NCI-H524 (cell line): ENCODE data around the gene SMIM44.
A peak's percentile ranks its signal among the peaks of the same experiment; 100 is the strongest.

Experiments used
- DNase-seq, 2 experiments: peaks; one replicate each; lab custom pipeline; 2025; lab: John Stamatoyannopoulos, UW

Gene SMIM44

DNA sequence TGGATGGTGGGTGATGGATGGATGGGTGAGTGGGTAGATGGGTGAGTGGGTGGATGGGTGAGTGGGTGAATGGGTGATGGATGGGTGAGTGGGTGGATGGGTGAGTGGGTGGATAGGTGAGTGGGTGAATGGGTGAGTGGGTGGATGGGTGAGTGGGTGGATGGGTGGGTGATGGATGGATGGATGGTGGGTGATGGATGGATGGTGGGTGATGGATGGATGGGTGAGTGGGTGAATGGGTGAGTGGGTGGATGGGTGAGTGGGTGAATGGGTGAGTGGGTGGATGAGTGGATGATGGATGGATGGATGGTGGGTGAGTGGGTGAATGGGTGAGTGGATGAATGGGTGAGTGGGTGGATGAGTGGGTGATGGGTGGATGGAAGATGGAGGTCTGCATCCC lies 5.7 kb downstream of the SMIM44 start:
- no peak for DNase-seq

DNA sequence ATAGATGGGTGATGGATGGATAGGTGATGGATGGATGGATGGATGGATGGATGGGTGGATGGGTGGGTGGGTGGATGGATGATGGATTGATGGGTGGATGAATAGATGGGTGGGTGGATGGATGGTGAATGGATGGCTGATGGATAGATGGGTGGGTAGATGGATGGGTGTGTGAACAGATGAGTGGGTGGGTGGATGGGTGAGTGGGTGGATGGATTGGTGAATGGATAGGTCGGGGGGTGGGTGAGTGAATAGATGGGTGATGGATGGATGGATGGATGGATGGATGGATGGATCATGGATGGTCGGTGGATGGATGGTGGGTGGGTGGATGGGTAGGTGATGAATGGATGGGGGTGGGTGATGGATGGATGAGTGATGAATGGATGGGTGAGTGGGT lies 6.4 kb downstream of the SMIM44 start:
- no peak for DNase-seq

DNA sequence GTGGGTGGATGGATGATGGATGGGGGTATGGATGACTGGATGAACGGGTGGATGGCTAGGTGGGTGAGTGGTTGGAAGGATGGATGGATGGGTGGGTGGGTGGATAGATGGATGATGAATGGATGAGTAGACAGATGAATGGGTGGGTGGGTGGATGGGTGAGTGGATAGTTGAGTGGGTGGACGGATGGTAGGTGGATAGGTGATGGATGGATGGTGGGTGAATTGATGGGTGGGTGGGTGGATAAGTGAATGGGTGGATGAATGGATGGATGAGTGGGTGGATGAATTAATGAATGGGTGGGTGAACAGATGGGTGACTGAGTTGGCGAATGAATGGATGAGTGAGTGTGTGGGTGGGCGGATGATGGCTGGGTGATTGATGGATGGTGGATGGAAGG lies 7.8 kb downstream of the SMIM44 start:
- no peak for DNase-seq

DNA sequence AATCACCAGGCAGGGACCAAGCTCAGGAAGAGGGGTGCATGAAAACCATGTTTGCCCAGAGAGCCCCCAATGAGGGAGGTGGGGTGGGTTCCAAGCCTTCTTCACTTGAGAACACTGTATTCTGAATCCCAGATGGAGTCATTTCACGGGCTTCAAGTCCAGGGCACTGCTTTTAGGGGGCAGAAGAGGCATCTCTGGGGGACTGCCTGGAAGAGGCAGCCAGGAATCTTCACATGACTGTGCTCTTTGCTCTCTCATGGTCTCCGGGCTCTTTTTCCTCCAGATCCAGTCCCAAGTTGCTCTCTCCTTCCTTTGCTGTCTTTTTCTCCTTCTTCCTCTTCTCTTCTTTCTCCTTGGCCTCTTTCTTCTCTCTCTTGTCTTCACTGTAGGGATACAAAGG lies 8.6 kb downstream of the SMIM44 start:
- no peak for DNase-seq

DNA sequence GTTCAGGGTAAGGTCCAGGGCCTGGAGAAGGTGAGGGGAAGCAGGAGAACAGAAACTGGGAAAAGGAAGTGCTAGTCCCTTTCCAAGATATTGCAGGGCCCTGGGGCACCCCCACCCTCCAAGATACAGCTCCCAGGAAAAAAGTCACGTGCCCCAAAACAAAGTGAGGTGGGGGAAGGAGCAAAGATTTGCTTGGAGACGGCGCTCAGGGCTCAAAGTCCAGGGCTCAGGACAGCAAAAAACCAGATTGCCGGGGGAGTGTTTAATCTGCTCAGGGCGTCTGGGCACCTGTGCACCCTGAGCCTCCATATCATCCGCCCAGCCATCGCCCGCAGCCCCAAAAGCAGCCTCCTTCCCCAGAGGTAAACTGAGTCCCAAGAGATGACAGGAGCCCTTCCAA lies 9.2 kb downstream of the SMIM44 start:
- DNase-seq = no peak

DNA sequence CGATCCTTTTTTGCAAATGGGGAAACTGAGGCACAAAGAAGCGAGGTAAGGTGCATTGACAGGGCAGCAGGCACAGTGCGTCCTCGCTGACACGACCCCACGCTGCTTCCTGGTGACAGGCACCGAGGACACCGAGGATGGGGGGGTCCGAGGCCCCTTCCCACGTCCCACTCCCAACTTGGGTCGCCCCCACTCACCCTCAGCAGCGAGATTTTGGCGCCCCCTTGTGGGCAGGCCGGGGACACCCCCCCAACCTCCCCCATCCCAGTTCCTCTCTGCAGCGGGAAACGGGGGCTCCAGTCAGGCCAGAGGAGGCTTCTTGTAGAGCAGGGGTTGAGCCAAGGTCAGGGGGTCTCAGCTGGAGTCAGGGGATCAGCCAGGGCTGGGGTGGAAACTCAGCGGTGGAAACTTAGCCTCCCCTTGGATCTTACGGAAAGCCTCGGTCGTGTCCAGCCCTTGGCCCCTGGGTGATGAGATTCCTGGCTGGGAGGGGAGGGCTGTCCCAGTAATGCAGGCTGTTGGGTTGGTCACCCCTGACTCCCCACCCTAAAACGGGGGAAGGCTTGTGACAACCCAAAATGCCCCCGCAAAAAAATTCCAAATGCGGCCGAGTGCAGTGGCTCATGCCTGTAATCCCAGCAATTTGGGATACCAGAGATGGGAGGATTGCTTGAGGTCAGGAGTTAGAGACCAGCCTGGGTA lies 11.1 kb downstream of the SMIM44 start:
- DNase-seq = no peak

DNA sequence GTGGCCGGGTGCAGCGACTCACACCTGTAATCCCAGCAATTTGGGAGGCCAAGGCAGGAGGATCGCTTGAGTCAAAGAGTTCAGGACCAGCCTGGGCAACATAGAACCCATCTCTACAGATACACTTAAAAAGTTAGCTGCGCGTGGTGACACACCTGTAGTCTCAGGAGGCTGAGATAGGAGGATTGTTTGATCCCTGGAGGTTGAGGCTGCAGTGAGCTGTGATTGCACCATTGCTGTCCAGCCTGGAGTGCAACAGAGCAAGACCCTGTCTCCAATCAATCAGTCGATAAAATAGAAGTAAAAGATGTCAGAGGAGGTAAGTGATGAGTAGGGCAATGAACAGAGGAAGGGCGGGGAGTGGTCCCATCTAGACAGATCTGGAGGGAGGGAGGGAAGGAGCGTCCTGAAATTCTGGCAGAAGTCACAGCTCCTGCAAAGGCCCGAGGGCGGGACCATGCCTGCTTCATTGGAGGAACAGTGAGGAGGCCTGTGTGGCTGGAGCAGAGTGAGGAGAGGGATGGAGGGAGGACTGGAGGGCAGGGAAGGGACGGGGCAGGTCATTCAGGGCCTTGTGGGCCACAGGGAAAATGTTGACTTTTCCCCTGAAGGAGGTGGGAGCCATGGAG lies 12.6 kb downstream of the SMIM44 start:
- DNase-seq = no peak

DNA sequence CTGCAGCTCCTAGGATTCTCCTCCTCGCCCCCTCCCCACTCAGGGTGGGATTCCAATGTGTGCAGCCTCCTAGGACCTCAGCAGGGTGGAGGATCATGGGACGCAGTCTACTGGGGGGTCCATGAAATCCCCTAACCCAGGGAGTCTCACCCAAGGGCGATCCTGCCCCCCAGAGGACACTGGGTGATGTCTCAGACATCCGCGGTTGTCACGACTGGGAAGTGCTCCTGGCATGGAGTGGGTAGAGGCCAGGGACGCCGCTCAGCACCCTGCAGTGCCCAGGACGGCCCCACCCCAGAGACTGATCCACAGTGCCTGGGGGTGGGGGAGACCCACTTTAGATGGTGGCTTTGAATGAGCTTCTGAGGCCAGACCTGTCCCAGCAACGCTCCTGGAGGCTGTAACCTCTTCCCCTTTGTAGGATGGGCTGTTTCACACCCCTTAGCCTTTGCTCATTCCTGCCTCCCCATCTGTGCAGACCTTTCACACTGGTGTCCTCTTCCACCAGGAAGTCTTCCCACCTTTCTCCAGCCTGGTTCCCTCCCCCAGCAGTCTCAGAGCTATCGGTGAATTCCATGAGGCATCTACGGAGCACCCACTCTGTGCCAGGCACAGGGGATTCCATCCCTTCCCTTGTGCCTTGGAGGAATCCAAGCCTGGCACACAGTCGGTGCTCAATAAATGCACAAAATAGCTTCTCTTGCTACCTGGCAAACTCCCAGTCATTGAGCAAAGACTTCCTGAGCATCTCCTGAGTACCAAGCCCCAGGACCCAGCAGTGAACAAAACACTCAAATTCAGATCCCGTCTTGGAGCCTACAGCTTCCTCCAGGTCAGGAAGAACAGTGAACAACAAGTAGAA lies 13.4 kb downstream of the SMIM44 start:
- DNase-seq = peak in 1 of 2 experiments; percentile 50

DNA sequence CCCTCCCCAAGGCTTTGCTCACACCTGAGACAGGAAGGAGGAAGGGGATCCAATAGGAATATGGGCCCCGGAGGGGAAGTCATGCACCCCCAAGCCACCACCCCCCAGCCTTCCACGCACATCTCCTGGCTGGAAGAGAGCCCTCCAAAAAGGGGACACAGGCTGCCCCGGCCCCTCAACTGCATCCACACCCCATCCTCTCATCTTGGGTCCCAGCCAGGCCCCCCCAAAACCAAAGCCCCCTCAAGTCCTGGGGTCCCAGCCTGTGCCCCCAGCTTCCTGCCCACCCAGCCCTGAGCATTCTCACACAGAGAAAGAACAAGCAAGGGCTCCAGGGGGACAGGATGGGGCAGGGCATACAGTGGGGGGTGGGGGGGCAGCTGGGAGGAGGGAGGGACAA lies 15.0 kb downstream of the SMIM44 start:
- no peak for DNase-seq

DNA sequence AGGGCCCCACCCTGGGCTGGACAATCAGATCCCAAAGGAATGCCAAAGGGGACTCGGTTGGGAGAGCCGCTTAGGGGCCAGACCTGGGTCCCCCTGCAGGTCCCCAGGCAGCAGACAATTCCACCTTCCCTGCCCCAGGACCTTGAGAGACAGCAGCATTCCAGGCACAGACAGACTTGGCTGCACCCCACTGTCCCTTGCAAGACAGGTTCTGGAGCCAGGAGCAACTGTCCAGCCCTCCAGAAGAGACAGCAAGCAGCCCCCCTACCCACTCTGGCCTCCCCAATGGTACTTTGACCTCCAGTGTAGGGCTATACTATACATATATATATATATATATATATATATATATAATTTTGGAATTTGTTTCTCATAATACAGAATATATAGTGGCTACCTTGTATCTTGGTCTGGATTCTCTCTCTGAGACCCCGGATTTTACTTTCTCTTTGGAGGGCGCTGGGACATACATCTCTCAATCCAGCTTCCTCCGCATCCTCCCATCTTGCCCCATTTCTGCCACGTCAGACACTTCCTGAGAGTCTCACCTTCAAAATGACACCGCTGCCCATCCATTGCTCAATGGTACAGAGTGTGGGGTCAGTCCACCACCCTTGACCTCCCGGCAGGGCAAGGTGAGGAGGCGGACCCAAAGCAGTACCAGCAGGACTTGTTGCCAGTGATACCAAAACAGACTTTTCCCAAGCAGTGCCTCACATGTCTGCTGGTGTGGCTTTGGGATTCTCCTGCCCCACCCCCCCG lies 15.6 kb downstream of the SMIM44 start:
- DNase-seq = no peak

DNA sequence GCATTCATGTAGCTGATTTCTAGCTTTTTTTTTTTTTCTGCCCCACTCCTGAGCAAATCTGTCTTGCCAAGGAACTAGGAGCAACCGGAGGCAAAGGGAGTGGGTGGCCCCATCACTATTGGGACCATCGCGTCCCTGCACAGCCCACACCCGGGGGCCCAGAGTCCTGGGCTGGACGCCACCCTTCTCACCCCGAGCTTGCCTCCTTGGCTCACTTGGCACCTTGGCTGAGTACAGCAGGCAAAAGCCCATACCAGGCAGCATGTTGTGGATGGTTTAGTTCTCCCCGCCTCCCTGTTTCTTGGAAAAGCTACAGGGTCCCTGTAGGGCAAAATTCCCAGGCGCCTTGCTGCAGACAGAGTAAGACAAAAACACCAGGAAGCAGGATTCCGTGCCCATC lies 16.6 kb downstream of the SMIM44 start:
- no peak for DNase-seq

DNA sequence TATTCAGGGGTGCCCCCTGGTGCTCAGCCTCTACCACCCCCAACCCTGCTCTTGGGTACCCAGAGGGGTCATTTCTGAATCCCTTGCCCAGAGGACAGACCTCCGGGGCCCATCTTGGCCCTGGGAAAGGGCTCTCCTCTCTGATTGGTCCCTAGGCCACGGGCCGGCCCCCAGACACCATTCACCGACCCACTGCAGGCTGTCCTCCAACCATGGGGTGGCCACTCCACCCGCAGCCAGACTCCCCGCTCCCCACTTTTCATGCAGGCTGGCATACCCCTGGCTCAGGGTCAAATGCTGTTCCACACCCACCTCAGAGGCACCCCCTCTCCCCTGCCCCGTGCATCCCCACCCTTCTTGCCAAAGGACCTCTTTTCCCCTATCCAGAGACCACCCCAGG lies 17.7 kb downstream of the SMIM44 start:
- DNase-seq = no peak

DNA sequence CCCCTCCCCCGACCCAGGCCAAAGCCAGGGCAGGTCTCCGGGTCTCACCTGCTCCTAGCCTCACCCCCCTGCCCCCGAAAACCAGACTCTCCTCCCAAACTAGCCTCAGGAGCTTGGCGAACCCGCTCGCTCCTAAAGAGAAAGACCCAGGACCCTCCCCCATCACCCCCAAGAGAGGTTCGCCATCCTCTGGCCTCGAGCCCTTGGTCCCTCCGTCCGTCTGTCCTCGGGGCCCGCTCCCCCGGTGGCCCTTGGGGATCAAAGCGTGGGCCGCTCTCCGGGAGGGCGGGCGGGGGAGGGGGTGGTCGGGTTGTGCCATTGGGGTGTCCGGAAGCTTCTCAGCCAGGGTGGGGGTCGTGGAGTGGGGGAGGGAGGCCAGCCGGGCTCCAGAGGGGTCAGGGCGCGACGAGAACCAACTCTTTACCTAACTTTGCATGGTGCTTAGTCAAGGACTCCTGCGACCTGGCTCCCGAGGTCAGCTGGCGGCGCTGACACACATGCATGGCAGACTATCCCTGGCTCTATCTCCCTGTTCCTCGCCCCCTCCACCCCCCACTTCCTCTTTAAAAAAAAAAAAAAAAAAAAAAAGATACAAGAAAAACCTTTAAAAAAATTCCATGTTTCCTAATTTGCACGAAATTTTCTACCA lies 18.5 kb downstream of the SMIM44 start:
- no peak for DNase-seq

DNA sequence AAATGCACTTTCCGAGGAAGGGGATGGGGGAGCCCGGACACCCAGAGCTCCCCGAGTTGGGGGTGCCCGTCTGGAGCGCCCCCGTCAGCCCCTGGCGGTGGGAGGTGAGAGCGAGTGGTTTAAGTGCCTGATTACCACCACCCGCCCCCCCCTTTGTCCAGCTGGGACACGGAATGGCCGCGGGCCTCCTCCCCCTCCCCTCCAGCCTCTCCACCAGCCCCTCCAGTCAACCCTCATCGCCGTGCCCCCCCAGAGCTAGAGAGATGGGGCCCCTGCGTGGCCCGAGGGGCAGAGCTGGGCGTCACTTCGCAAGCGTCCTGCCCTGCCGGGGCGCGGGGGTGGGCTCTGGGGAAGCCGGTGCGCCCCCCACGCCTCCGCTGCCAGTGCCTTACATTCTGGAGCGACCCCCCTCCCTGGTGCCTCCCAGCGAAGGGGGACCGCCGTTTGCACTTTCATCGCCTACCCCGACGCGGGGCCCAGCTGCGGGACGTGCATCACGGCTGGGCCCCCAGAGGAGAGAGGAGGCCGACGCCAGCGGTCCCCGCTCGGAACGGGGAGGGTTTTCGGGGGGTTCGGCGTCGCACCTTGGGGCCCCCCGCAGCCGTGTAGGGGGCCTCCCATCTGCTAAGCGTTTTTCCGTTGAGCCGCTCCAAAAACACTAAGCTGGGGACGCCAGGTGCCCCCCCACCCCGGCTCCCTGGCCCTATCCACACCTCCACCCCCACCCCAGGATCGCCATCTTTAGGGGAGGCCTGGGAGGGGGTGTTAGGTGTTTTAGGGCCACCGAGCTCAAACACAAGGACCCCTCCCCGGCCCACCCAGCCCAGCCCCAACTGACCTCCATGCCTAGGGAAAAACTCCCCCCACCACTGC lies 19.3 kb downstream of the SMIM44 start:
- no peak for DNase-seq

DNA sequence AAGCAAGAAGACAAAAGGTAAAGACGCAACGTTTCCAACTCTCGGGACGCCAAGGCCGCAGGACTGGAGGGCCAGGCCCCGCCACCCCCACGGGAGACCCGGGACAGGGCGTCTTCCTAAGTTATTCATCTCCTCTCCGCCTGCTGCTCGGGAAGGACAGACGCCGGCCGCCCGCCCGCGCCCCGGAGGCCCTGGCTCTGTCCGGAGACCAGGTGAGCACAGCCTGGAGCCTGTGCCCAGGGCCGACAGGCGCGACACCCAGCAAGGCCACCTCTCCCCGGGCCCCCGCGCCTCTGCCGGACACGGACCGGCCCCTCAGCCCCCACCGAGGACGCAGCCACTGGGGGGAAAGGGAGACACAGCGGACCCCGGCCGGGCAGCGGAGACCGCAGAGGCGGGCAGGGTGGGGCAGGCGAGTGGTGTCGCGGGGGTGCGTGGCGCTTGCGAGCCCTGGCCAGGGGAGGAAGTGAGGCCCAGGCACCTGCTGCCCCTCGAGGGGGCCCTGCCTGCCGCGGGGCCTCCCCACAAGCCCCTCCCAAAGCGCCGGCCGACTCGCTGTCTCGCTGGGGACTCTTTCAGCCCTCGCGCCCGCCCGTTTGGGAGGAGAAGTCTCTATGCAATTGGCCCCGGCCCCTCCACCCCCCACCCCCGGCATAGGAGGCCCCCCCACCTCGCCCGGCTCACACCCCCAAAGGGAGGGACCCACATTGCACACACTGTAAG lies 20.1 kb downstream of the SMIM44 start:
- no peak for DNase-seq

DNA sequence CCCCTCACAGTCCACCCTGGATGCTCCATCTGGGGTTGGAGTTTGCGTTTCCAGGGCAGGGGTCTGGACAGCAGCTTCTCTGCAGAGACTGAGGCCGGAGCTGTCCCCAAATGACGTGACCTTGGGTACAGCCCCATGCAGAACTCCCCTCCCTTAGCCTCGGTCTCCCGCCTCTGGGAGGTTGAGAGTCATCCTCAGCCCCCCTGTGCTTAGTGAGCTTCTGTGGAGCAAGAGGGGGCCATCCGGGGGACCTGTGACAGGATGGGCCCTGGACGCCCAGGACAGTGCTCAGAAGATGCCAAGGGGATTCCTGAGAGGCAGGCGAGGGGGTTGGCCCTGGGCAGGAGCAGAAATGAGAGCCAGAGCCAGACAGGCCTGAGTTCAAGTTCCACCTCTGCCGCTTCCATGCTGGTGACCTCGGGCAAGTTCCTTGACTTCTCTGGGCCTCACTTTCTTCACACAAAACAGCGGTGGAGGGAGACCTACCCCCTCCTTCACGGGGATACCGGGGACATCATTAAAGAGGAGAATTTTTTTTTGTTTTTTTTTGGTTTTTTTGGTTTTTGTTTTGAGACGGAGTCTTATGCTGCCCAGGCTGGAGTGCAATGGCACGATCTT lies 23.2 kb downstream of the SMIM44 start:
- DNase-seq = no peak

DNA sequence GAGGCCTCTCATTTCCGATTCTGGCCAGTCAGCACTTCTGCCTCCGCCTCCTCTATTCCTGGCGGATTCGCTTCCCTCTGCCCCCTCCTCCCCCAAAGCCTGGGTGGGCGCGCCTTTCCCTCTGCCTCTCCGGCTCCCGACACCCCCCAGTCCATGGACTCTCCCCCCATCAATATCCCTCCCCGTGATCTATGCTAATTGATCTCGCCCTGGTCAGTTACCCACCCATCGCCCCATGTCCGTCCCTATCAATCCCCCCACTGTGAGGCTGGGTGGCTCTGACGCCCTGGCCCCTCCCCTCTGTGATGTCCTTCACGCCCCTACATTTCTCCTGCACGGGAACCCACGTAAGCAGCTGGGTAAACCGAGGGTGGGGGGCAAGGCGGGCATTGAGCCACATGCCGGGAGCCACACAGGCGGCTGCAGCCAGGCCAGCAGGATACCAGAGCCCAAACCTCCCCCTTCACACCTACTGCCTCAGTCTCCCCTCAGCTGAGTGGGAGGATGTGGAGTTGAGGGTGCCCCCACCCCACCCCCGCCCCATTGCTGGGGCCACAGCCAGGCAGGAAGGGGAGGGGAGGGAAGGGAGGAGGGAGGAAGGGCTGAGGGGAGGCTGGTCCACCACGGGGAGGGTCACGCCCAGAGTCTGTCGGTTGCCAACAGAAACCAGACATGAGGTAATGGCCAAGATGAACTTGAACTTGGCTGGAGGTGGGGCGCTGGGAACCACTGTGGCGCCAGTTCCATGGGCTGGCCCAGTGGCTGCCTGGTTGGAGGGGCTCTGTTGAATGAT lies 24.0 kb downstream of the SMIM44 start:
- no peak for DNase-seq

DNA sequence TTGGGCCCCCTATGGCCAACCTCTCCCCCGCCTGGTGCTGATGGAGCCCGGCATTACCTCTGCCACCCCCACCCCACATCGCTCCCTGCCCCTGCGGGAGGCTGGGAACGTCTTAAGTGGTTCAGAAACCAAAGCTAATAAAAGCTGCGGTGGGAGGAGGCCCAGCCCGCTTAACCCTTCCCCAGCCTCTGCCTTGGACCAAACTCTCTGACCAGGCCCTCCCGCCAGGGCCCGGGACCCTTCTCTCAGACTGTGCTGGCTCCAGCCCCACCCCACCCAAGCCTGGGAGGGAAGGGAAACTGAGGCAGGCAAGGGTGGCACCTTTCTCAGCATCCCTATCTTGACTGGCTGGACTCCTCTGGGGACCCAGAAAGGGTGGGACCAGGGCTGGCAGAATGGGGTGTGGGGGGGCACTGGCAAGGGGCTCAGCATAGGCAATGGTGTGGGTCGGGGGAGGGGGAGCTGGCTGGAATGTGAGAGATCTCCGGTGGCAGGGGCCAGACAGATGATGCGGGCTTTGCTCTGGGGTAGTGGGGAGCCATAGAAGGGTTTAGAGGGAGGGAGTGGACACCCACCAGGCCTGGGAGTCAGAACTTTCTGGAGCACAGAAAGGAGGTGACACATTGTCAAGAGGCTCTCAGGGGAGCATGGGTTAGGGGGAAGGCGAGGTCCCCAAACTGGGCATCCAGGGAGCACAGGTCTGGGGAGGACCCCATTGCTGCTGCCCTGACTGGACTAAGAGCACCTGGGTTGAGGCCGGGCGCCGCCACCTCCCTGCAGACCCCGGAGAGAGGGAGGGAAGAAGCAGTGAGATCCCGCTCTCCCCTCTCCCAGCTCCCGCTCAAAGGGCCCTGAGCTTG lies 24.8 kb downstream of the SMIM44 start:
- no peak for DNase-seq
